Measurements from ENCODE around the gene YLPM1. TPM values are rescaled to one million over a fixed set of nuclear protein-coding genes. Genes with fewer than 3 reads are reported as not detected.

YLPM1 gene
- total RNA-seq, 4 donors from 2014 or later = 35.0 to 42.7 (median 37.5) TPM

DNA sequence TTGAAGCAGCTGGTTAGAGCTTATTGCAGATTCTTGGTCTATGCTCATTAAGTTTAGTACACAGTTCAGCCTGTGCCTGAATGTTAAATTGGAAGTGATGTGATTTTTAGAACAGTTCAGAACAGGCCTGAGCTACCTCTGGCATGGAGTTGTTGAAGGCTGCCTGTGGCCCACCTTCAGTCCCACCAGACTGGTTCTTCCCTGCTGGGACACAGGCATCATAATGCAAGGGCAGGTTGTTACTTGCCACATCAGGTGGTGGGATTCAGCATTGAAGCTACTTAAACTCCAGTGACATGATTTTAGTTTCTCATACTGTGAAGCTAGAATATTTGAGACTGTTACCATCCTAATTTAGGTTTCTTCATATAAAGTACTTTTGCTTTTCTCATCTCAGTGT is 63.5 kb downstream of the YLPM1 start:
- no peak overlapping the region for H3K4me3 ChIP-seq (ENCODE audit: low read depth, poor library complexity, severe bottlenecking)
- intact Hi-C loops (cut with DNase I; ENCODE audit: low total_unique reads) = no loop called here
- no peak for TF ChIP-seq POLR2A (IDR thresholded peaks at IDR 0.05)
- TF ChIP-seq, protein P1, sequence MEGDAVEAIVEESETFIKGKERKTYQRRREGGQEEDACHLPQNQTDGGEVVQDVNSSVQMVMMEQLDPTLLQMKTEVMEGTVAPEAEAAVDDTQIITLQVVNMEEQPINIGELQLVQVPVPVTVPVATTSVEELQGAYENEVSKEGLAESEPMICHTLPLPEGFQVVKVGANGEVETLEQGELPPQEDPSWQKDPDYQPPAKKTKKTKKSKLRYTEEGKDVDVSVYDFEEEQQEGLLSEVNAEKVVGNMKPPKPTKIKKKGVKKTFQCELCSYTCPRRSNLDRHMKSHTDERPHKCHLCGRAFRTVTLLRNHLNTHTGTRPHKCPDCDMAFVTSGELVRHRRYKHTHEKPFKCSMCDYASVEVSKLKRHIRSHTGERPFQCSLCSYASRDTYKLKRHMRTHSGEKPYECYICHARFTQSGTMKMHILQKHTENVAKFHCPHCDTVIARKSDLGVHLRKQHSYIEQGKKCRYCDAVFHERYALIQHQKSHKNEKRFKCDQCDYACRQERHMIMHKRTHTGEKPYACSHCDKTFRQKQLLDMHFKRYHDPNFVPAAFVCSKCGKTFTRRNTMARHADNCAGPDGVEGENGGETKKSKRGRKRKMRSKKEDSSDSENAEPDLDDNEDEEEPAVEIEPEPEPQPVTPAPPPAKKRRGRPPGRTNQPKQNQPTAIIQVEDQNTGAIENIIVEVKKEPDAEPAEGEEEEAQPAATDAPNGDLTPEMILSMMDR (IDR thresholded peaks at IDR 0.05) = no peak
- no peak for DNase-seq (ENCODE audit: low spot score in 2 of 2)

DNA sequence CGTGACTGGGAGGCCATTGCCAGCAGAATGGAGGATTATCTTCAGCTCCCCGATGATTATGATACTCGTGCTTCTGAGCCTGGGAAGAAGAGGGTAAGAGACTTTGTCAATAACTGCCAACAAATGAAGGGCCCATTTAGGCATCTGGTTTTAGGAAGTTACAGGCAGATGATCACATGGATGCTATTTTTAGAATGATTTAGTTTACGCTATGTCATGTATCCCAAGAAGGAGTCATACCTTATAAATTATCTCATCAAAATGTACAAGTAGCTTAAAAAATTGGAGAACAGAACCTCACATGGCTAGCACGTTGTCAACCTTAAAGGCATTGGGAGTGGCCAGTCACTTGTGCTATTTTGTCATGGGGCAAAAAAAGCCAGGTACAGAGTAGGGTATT is 66.1 kb downstream of the YLPM1 start:
- 69 to 76% methylated on average over 5 of the region's 5 CpGs for WGBS, 2 donors

DNA sequence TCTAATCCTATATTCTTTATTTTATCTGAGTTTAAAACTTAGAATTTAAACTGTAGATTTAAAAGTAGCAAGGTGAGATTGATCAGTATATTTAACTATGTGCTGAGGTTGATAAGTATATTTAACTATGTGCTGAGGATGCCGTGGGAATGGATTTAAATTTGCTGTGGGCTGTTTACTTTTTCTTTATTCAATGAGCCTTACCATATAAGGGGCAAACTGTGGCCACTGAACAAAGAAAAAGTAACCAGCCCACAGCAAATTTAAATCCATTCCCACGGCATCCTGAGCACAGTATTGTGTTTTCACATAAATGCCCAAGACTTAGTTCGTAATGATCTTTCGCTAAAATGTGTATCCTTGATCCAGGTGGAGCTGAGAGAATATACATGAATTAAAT is 69.7 kb downstream of the YLPM1 start:
- 91 to 100% methylated on average over 4 of the region's 4 CpGs for WGBS, 2 donors
- no peak for DNase-seq (ENCODE audit: low spot score in 2 of 2)
- TF ChIP-seq, protein P1 (IDR thresholded peaks at IDR 0.05) = no peak
- no peak overlapping the region for H3K4me3 ChIP-seq (ENCODE audit: low read depth, poor library complexity, severe bottlenecking)
- intact Hi-C loops (cut with DNase I; ENCODE audit: low total_unique reads) = no loop called here

More for the DNA sequence above, 66.1 kb downstream of the YLPM1 start:
- DNase-seq (ENCODE audit: low spot score in 2 of 2) = no peak
- no peak overlapping the region for H3K4me3 ChIP-seq (ENCODE audit: low read depth, poor library complexity, severe bottlenecking)
- no peak for TF ChIP-seq POLR2A (IDR thresholded peaks at IDR 0.05)
- TF ChIP-seq, protein P1 (IDR thresholded peaks at IDR 0.05) = no peak
- intact Hi-C loops (cut with DNase I; ENCODE audit: low total_unique reads) = no loop called here

DNA sequence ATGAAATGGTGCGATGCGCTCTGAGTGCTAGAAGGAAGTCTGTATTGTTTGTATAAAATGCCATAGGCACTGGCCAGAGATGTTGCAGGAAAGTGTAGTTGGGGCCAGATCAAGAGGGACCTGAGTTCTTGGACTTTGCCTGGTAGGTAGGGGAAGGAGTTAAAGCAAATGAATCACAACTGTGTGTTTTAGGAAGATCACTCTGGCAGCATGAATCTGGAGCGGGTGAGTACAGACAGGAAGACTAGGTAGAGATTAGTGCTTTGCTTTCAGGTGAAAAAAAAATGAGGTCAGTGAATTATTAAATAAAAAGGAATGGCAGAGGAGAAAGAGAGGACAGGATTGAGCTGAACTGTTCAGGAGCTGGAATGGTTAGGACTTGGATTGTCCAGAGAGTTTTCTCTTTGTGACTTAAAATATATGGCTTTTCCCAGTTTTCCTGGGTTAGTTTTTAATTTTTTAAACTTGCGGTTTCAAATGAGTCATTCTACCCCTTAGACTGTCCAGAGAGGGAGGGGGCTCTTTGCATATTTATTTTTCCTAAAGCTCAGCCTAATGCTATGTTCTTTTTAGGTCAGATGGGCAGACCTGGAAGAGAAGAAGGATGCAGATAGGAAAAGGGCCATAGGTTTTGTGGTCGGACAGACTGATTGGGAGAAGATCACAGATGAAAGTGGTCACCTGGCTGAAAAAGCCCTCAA is 71.7 kb downstream of the YLPM1 start:
- no peak overlapping the region for H3K4me3 ChIP-seq (ENCODE audit: low read depth, poor library complexity, severe bottlenecking)
- 87 to 94% methylated on average over 4 to 5 of the region's 5 CpGs for WGBS, 2 donors
- intact Hi-C loops (cut with DNase I; ENCODE audit: low total_unique reads) = no loop called here
- no peak for DNase-seq (ENCODE audit: low spot score in 2 of 2)
- no peak for TF ChIP-seq POLR2A (IDR thresholded peaks at IDR 0.05)
- TF ChIP-seq, protein P1 (IDR thresholded peaks at IDR 0.05) = no peak

DNA sequence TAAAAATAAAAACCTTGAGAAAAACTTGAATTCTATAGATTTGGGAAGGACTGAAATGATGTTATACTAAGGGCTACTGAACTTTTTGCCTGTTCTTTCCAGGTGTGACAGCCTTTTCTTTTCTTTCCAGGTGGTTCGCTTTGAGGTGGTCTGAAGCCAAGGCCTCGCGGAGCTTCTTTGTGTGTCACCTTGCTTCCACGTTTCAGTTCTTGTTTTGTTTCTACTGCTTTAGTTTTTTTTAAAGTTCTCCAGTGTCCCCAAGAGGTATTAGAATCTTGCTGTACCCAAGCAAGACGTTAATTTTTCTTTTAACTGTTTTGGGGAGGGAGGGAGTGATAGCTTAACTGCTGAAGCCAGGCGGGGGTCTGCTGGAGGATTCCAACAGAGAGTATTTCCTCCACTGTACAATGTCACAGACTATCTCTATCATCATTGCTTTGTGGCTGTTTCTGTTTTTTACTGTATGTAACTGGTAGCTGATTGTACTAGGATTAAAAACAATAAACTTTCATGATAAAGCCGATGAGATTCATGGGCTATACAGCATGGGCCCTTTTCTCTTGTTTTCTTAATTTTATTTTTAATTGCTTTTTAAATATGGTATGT is 72.6 kb downstream of the YLPM1 start:
- 82% methylated on average over 7 of the region's 7 CpGs for WGBS, 2 donors
- intact Hi-C loops (cut with DNase I; ENCODE audit: low total_unique reads) = no loop called here
- H3K4me3 ChIP-seq (ENCODE audit: low read depth, poor library complexity, severe bottlenecking) = no peak overlapping the region
- TF ChIP-seq POLR2A (IDR thresholded peaks at IDR 0.05) = no peak
- TF ChIP-seq, protein P1 (IDR thresholded peaks at IDR 0.05) = no peak
- no peak for DNase-seq (ENCODE audit: low spot score in 2 of 2)
